Stimulated activated CD4-positive, alpha-beta T cell treated with anti-CD3 and anti-CD28 coated beads, Interleukin-15, amount 100 ng/mL, for 24 hours (primary cell): Measurements from ENCODE around the gene SERPINA4.
"Not testable (repeated sequence)": the region's sequence is repeated elsewhere in the genome, so short reads cannot be mapped to it uniquely, and the experiment has no call there.

Experiments used
- DNase-seq: peaks from one replicate; pipeline ENCODE4 v3.0.0-alpha.2; 2020

Gene SERPINA4

GRCh38 chr14:94570440-94570839 is 9.2 kb downstream of the SERPINA4 start:
- DNase-seq = no peak

- no peak for DNase-seq
These were observed 10.2 kb downstream of the SERPINA4 start for GRCh38 chr14:94571395-94571794.

- no peak for DNase-seq
These were observed 10.7 kb downstream of the SERPINA4 start for GRCh38 chr14:94571950-94572349.

GRCh38 chr14:94572637-94573303 is 11.5 kb downstream of the SERPINA4 start:
- no peak for DNase-seq

GRCh38 chr14:94573475-94574277 is 12.4 kb downstream of the SERPINA4 start:
- no peak for DNase-seq

- no peak for DNase-seq
These were observed 13.1 kb downstream of the SERPINA4 start for GRCh38 chr14:94574336-94574735.

GRCh38 chr14:94575730-94576585 is 14.7 kb downstream of the SERPINA4 start:
- DNase-seq = no peak

- not testable (repeated sequence) for DNase-seq
These were observed 16.2 kb downstream of the SERPINA4 start for GRCh38 chr14:94577472-94577871.

GRCh38 chr14:94578712-94579111 is 17.5 kb downstream of the SERPINA4 start:
- no peak for DNase-seq

- no peak for DNase-seq
These were observed 20.1 kb downstream of the SERPINA4 start, which contains the start of gene SERPINA5 for GRCh38 chr14:94581127-94581999. SERPINA5 (plus strand) TSS chr14:94581426; CDS start chr14:94587363, 5,937 bp downstream.

- DNase-seq = no peak
These were observed 21.0 kb downstream of the SERPINA4 start for GRCh38 chr14:94582199-94582750.

- DNase-seq = no peak
These were observed 21.6 kb downstream of the SERPINA4 start for GRCh38 chr14:94582851-94583250.

GRCh38 chr14:94583557-94583956 is 22.3 kb downstream of the SERPINA4 start:
- no peak for DNase-seq

- DNase-seq = no peak
These were observed 23.5 kb downstream of the SERPINA4 start for GRCh38 chr14:94584591-94585280.

- no peak for DNase-seq
These were observed 25.4 kb downstream of the SERPINA4 start for GRCh38 chr14:94586635-94587034.

- no peak for DNase-seq
These were observed 27.1 kb downstream of the SERPINA4 start for GRCh38 chr14:94588311-94588710.

- no peak for DNase-seq
These were observed 29.8 kb downstream of the SERPINA4 start for GRCh38 chr14:94591073-94591472.

GRCh38 chr14:94591871-94592270 is 30.6 kb downstream of the SERPINA4 start:
- DNase-seq = no peak

- no peak for DNase-seq
These were observed 31.2 kb downstream of the SERPINA4 start for GRCh38 chr14:94592457-94592856.

- no peak for DNase-seq
These were observed 32.1 kb downstream of the SERPINA4 start for GRCh38 chr14:94593376-94593748.

GRCh38 chr14:94593749-94594431 is 32.6 kb downstream of the SERPINA4 start:
- DNase-seq = no peak
